LNCaP clone FGC (cell line): Measurements from ENCODE around the gene TRAPPC5.

ENCODE experiments used
- DNase-seq: peaks from one replicate; pipeline ENCODE4 v3.0.0-alpha.2; 2011; ENCODE audit warnings: low read depth
- H3K4me3 ChIP-seq: 2 replicates; pipeline ENCODE4 v1.5.1; 2011; ENCODE audit warnings: mild to moderate bottlenecking, low read depth, low read length, control low read depth
- TF ChIP-seq, protein P1 (sequence below): IDR thresholded peaks from 2 replicates; pipeline ENCODE4 v1.5.1; 2012; ENCODE audit warnings: mild to moderate bottlenecking; ENCODE audit not compliant: control insufficient read depth, insufficient read depth; ENCODE audit errors: extremely low read depth

The TRAPPC5 gene

GRCh38 chr19:7699417-7700401, 19.1 kb downstream of the TRAPPC5 start:
- TF ChIP-seq, protein P1, sequence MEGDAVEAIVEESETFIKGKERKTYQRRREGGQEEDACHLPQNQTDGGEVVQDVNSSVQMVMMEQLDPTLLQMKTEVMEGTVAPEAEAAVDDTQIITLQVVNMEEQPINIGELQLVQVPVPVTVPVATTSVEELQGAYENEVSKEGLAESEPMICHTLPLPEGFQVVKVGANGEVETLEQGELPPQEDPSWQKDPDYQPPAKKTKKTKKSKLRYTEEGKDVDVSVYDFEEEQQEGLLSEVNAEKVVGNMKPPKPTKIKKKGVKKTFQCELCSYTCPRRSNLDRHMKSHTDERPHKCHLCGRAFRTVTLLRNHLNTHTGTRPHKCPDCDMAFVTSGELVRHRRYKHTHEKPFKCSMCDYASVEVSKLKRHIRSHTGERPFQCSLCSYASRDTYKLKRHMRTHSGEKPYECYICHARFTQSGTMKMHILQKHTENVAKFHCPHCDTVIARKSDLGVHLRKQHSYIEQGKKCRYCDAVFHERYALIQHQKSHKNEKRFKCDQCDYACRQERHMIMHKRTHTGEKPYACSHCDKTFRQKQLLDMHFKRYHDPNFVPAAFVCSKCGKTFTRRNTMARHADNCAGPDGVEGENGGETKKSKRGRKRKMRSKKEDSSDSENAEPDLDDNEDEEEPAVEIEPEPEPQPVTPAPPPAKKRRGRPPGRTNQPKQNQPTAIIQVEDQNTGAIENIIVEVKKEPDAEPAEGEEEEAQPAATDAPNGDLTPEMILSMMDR: no peak
- no peak overlapping the region for H3K4me3 ChIP-seq
- no peak for DNase-seq

- TF ChIP-seq, protein P1: no peak
- DNase-seq: no peak
- no peak overlapping the region for H3K4me3 ChIP-seq
Observed at GRCh38 chr19:7701049-7701653, 20.5 kb downstream of the TRAPPC5 start.

- H3K4me3 ChIP-seq: no peak within 1 kb of the TSS
- TF ChIP-seq, protein P1: no peak
- no peak for DNase-seq
Observed at GRCh38 chr19:7701654-7702457, 21.2 kb downstream of the TRAPPC5 start, which contains the start of gene FCER2. TSS of gene FCER2 (minus strand) at chr19:7702131. CDS start at chr19:7699760, 2,371 bp downstream.

GRCh38 chr19:7703332-7703731, 22.7 kb downstream of the TRAPPC5 start:
- TF ChIP-seq, protein P1: no peak
- H3K4me3 ChIP-seq: no peak overlapping the region
- DNase-seq: no peak

- TF ChIP-seq, protein P1: no peak
- no peak overlapping the region for H3K4me3 ChIP-seq
- no peak for DNase-seq
Observed at GRCh38 chr19:7704280-7705060, 23.8 kb downstream of the TRAPPC5 start.

DNA sequence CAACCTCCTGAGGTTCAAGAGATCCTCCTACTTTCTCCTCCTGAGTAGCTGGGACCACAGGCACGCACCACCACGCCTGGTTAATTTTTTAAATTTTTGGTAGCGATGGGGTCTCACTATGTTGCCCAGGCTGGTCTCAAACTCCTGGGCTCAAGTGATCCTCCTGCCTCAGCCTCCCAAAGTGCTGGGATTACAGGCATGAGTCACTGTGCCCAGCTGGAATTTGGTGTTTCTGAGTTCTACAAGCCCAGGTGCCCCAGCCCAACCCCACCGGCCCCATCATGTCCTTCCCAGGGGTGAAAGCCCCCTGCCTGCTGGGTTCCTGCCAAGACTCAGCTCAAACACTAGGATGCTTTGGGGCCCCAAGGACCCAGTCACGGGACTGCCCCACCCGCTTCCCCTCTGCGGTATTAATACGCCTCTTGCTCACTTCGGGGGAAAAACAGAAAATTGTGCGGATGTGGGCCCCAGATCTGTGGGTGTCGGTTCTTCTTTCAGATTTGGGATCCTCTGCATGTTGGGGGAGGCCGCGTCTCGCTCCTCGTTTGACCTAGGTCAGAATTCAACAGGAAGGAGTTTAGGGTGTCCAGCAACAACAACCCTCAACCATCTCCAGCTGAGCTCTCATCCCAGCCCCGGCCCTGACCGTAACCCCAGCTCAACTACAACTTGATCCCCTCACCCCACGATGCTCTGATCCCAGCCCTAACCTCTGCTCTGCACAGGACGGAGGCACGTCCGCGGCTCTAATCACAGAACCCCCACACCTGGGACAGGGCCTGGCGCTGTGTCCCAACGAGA, 25.0 kb downstream of the TRAPPC5 start:
- TF ChIP-seq, protein P1: no peak
- H3K4me3 ChIP-seq: no peak overlapping the region
- DNase-seq: no peak
